ENCODE measurements around the gene CPB1.
"Not testable (repeated sequence)": the region's sequence is repeated elsewhere in the genome, so short reads cannot be mapped to it uniquely, and the experiment has no call there.

The CPB1 gene

GRCh38 chr3:148827585-148827984, at the start of gene CPB1:
CPB1 (plus strand) TSS chr3:148827811; CDS start chr3:148827824, 13 bp downstream.
- DNase-seq: no peak

- DNase-seq: no peak
Observed at GRCh38 chr3:148778926-148779325, 48.7 kb upstream of the CPB1 start.

GRCh38 chr3:148785026-148785425, 42.6 kb upstream of the CPB1 start:
- DNase-seq: not testable (repeated sequence)

- DNase-seq: not testable (repeated sequence)
Observed at GRCh38 chr3:148786159-148786558, 41.5 kb upstream of the CPB1 start.

- DNase-seq: peak; percentile 13
Observed at GRCh38 chr3:148789146-148789545, 38.5 kb upstream of the CPB1 start.

GRCh38 chr3:148789906-148790305, 37.7 kb upstream of the CPB1 start:
- DNase-seq: no peak

- no peak for DNase-seq
Observed at GRCh38 chr3:148790370-148790769, 37.2 kb upstream of the CPB1 start.

GRCh38 chr3:148790851-148791735, 36.5 kb upstream of the CPB1 start:
- DNase-seq: peak; percentile 2

- DNase-seq: no peak
Observed at GRCh38 chr3:148791920-148792319, 35.7 kb upstream of the CPB1 start.

GRCh38 chr3:148792516-148792915, 35.1 kb upstream of the CPB1 start:
- DNase-seq: no peak

- DNase-seq: peak; percentile 24
Observed at GRCh38 chr3:148796799-148797198, 30.8 kb upstream of the CPB1 start.

- peak; percentile 52 for DNase-seq
Observed at GRCh38 chr3:148797795-148798194, 29.8 kb upstream of the CPB1 start.

GRCh38 chr3:148800414-148800813, 27.2 kb upstream of the CPB1 start:
- DNase-seq: no peak

- no peak for DNase-seq
Observed at GRCh38 chr3:148809835-148810234, 17.8 kb upstream of the CPB1 start.

- no peak for DNase-seq
Observed at GRCh38 chr3:148815316-148816110, 12.1 kb upstream of the CPB1 start.

- DNase-seq: no peak
Observed at GRCh38 chr3:148816427-148816826, 11.2 kb upstream of the CPB1 start.

- DNase-seq: no peak
Observed at GRCh38 chr3:148816981-148817525, 10.6 kb upstream of the CPB1 start.

- DNase-seq: no peak
Observed at GRCh38 chr3:148820361-148821245, 7.0 kb upstream of the CPB1 start.

GRCh38 chr3:148823026-148823425, 4.6 kb upstream of the CPB1 start:
- no peak for DNase-seq

- DNase-seq: no peak
Observed at GRCh38 chr3:148825476-148825875, 2.1 kb upstream of the CPB1 start.

GRCh38 chr3:148828136-148828690, 602 bp downstream of the CPB1 start:
- no peak for DNase-seq

- no peak for DNase-seq
Observed at GRCh38 chr3:148829926-148830325, 2.3 kb downstream of the CPB1 start.
